ENCODE results near the gene AQR.
A peak's percentile ranks its signal among the peaks of the same experiment; 100 is the strongest.

Gene AQR

DNA sequence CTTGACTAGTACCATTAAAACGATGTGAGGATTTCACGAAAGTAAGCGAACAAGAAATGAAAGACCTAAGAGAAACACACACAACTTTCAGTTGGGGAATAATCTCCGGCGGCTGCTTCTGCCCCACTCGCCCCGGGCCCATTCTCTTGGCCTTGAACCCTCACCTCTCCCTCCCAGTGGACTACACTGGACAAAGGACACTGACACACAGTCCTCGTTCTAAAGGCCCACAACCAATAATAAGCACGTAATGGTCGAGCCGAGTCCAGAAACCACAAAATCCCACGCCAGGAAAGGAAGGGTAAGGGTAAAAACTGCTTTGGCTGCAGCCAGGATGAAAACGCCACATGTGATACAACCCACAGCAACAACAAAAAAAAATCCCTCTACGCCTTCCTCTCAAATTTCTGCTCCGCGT, 18.1 kb upstream of the AQR start:
- TF ChIP-seq, protein P1, sequence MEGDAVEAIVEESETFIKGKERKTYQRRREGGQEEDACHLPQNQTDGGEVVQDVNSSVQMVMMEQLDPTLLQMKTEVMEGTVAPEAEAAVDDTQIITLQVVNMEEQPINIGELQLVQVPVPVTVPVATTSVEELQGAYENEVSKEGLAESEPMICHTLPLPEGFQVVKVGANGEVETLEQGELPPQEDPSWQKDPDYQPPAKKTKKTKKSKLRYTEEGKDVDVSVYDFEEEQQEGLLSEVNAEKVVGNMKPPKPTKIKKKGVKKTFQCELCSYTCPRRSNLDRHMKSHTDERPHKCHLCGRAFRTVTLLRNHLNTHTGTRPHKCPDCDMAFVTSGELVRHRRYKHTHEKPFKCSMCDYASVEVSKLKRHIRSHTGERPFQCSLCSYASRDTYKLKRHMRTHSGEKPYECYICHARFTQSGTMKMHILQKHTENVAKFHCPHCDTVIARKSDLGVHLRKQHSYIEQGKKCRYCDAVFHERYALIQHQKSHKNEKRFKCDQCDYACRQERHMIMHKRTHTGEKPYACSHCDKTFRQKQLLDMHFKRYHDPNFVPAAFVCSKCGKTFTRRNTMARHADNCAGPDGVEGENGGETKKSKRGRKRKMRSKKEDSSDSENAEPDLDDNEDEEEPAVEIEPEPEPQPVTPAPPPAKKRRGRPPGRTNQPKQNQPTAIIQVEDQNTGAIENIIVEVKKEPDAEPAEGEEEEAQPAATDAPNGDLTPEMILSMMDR (IDR thresholded peaks at IDR 0.05; ENCODE audit: low read depth, low read length) = no peak
- H3K4me3 ChIP-seq (ENCODE audit: low read depth, low read length) = peak overlapping the region; percentile 98
- in situ Hi-C loops (cut with HindIII; ENCODE audit: low sequenced_read_pairs) = no loop called here
- DNase-seq (ENCODE audit: low read depth, low spot score) = no peak

DNA sequence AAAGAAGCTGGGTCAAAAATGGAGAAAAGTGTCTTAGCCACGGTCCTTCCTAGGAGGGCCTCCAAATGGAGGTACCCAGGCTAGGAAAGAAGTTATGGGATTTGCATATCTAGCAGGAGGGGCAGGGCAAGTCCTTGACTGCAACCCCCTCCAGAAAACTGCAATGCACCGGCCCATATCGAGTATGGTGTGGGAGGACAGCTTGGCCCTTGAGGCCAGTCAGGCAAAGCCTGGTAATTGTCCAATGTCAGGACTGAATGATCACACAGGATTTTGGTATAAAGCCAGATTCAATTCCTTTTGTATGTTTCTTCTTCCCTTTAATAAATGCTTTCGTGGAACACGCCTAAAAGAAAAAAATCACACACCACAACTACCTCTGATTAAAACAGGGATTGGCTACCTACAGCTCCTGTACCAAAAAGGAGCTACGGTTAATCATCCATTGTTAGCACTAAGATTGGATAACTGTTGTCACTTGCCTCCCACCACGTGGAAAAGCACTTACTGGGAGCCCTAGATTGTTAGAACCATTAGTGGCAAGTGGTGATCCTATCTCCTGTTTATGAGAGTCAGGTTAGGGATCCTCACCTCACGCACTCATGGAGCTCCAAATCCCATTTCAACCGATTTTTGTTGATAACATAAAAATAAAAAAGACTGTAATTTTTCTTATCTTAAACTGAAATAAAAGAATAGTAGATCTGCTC, 17.4 kb upstream of the AQR start:
- in situ Hi-C loops (cut with HindIII; ENCODE audit: low sequenced_read_pairs) = no loop called here
- TF ChIP-seq, protein P1 (IDR thresholded peaks at IDR 0.05; ENCODE audit: low read depth, low read length) = no peak
- DNase-seq (ENCODE audit: low read depth, low spot score) = no peak
- peak overlapping the region; percentile 98 for H3K4me3 ChIP-seq (ENCODE audit: low read depth, low read length)

DNA sequence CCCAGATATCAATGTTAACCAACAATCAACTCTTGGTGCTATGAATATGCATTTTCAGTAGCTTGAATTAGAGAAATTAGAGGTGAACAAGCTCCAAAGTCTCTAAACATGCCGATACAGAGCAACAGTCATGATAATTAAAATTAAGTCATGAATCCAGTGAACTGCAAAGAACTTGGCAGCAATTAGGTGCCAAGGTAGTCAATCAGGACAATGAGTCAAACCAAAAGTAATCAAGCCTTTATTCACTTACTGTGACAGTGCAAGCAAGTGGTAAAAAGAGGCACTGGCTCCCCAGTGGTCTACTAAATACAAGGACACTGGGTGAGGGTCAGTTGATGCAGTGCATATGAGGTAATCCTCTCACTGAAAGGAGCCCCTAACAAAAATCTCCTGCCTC, 16.8 kb upstream of the AQR start:
- peak overlapping the region; percentile 98 for H3K4me3 ChIP-seq (ENCODE audit: low read depth, low read length)
- DNase-seq (ENCODE audit: low read depth, low spot score) = no peak
- TF ChIP-seq, protein P1 (IDR thresholded peaks at IDR 0.05; ENCODE audit: low read depth, low read length) = no peak
- in situ Hi-C loops (cut with HindIII; ENCODE audit: low sequenced_read_pairs) = no loop called here

DNA sequence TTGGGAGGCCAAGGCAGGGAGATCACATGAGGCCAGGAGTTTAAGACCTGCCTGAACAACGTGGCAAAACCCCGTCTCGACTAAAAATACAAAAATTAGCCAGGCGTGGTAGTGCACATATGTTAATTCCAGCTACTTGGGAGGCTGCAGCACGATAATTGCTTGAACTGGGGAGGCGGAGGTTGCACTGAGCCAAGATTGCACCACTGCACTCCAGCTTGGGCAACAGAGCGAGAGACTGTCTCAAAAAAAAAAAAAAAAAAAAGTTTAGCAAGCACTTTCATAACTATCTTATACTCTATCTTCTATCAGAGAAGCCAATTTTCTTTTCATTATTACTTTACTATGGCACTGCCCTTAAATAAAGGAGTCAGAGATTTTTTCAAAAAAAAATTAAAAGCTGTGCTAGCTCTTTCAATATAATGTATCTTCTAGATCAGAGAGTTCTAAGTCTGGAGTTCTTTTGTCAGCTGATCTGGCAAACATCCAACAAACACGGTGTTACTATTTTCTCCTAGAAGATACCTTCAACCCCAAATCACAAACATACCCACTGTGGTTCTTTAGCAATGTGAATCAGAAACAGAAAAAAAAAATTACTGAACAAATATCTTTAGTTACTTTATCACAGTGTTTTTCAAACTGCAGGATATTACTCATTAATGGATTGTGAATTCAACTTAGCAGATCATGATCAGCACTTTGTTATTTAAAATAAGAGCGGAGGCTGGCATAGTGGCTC, 15.5 kb upstream of the AQR start:
- H3K4me3 ChIP-seq (ENCODE audit: low read depth, low read length) = no peak overlapping the region
- TF ChIP-seq, protein P1 (IDR thresholded peaks at IDR 0.05; ENCODE audit: low read depth, low read length) = no peak
- in situ Hi-C loops (cut with HindIII; ENCODE audit: low sequenced_read_pairs) = no loop called here
- DNase-seq (ENCODE audit: low read depth, low spot score) = peak; percentile 29

DNA sequence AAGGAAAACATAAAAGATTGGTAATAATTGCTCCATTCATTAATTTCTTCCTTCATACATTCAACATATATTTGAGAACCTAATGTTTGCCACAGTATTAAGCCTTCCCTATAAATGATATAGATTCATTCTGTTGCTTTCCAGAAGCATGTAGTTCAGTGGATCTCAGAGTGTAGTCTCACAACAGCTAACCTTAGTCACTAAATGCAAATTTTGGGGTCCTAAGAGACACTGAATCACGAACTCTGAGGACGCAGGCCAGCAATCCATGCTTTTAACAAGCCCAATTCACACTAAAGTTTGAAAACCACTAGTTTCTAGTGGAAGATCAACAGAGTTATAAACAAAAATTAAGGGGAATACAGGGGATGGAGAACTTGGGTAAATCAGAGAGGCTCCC, 7.2 kb upstream of the AQR start:
- in situ Hi-C loops (cut with HindIII; ENCODE audit: low sequenced_read_pairs) = no loop called here
- TF ChIP-seq, protein P1 (IDR thresholded peaks at IDR 0.05; ENCODE audit: low read depth, low read length) = no peak
- H3K4me3 ChIP-seq (ENCODE audit: low read depth, low read length) = no peak overlapping the region
- DNase-seq (ENCODE audit: low read depth, low spot score) = no peak

DNA sequence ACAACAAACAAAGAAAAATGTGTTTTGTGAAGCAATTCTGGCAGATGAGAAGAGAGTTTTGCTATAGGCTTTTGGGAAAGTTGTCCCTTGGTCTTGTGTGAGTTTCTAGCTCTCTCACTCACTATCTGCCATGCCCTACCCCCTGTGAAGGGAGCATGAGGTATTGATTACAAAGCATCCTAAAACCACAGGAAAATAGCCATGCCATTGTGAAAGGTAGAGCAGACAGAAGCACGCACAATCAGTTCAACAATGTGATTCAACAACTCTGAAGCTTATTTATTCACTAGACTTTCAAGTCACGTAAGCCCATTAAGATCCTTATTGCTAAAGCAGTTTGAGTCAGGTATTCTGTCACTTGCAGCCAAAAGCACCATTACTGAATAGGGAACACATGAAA, 6.5 kb upstream of the AQR start:
- no peak overlapping the region for H3K4me3 ChIP-seq (ENCODE audit: low read depth, low read length)
- DNase-seq (ENCODE audit: low read depth, low spot score) = no peak
- TF ChIP-seq, protein P1 (IDR thresholded peaks at IDR 0.05; ENCODE audit: low read depth, low read length) = no peak
- in situ Hi-C loops (cut with HindIII; ENCODE audit: low sequenced_read_pairs) = no loop called here

All from astrocyte of the spinal cord (primary cell).